Mesenchymal stem cell (in vitro differentiated cells and primary cell): ENCODE measurements around the gene PDCD11.
"Not testable (repeated sequence)": the region's sequence is repeated elsewhere in the genome, so short reads cannot be mapped to it uniquely, and the experiment has no call there.

Experiments
- DNase-seq: peaks from one replicate; pipeline ENCODE4 v3.0.0-alpha.2; 2013
- H2AFZ ChIP-seq: one replicate; pipeline ENCODE4 v1.6.1; 2013; ENCODE audit warnings: low read depth, mild to moderate bottlenecking, control low read depth, inconsistent platforms, low read length, moderate library complexity
- H2AK5ac ChIP-seq: 2 replicates; pipeline ENCODE4 v1.6.1; 2013; ENCODE audit warnings: low read length, moderate library complexity, mild to moderate bottlenecking, inconsistent platforms; ENCODE audit not compliant: severe bottlenecking
- H2BK120ac ChIP-seq: one replicate; pipeline ENCODE4 v1.6.1; 2013; ENCODE audit warnings: low read depth, mild to moderate bottlenecking, inconsistent platforms, low read length, moderate library complexity
- H2BK12ac ChIP-seq, 2 experiments: one replicate each; pipeline ENCODE4 v1.6.1; 2013; ENCODE audit warnings: inconsistent platforms in 2 of 2, low read length in 2 of 2, mild to moderate bottlenecking in 2 of 2, moderate library complexity in 2 of 2, control low read depth in 1 of 2
- H2BK15ac ChIP-seq: one replicate; pipeline ENCODE4 v1.6.1; 2013; ENCODE audit warnings: mild to moderate bottlenecking, low read depth, inconsistent platforms; ENCODE audit not compliant: poor library complexity, severe bottlenecking
- H2BK5ac ChIP-seq: 2 replicates; pipeline ENCODE4 v1.6.1; 2013; ENCODE audit warnings: low read depth, mild to moderate bottlenecking, low read length, control low read depth, inconsistent platforms; ENCODE audit not compliant: poor library complexity, severe bottlenecking
- H3K14ac ChIP-seq, 2 experiments: one replicate each; pipeline ENCODE4 v1.6.1; 2013; ENCODE audit warnings: inconsistent platforms in 2 of 2, low read length in 2 of 2, control low read depth in 1 of 2, mild to moderate bottlenecking in 1 of 2, moderate library complexity in 1 of 2
- H3K18ac ChIP-seq, 2 experiments: one replicate each; pipeline ENCODE4 v1.6.1; 2013; ENCODE audit warnings: inconsistent platforms in 2 of 2, low read length in 2 of 2, control low read depth in 1 of 2, low read depth in 1 of 2, mild to moderate bottlenecking in 1 of 2
- H3K23ac ChIP-seq, 2 experiments: one replicate each; pipeline ENCODE4 v1.6.1; 2013; ENCODE audit warnings: inconsistent platforms in 2 of 2, low read length in 2 of 2, mild to moderate bottlenecking in 2 of 2, moderate library complexity in 2 of 2, control low read depth in 1 of 2
- H3K27ac ChIP-seq: 2 replicates; pipeline ENCODE4 v1.5.1; 2013; ENCODE audit warnings: mild to moderate bottlenecking, moderate library complexity, low read length, control low read depth, inconsistent platforms; ENCODE audit not compliant: poor library complexity, severe bottlenecking
- H3K27me3 ChIP-seq, 2 experiments: 2 replicates each; pipeline versions ENCODE4 v1.6.1 to v1.7.0; 2013; ENCODE audit warnings: low read length in 2 of 2, mild to moderate bottlenecking in 2 of 2, moderate library complexity in 2 of 2, control low read depth in 1 of 2, inconsistent platforms in 1 of 2; ENCODE audit not compliant: control insufficient read depth in 1 of 2, insufficient read depth in 1 of 2
- H3K36me3 ChIP-seq, 2 experiments: 2 replicates each; pipeline versions ENCODE4 v1.6.1 to v1.7.0; 2013; ENCODE audit warnings: low read length in 2 of 2, control low read depth in 1 of 2, inconsistent platforms in 1 of 2, low read depth in 1 of 2, mild to moderate bottlenecking in 1 of 2; ENCODE audit not compliant: insufficient read depth in 2 of 2, control insufficient read depth in 1 of 2
- H3K4ac ChIP-seq, 2 experiments: one replicate each; pipeline ENCODE4 v1.6.1; 2013; ENCODE audit warnings: inconsistent platforms in 2 of 2, low read length in 2 of 2, mild to moderate bottlenecking in 2 of 2, moderate library complexity in 2 of 2, control low read depth in 1 of 2, low read depth in 1 of 2
- H3K4me1 ChIP-seq: 2 replicates; pipeline ENCODE4 v1.6.1; 2013; ENCODE audit warnings: low read depth, low read length, control low read depth; ENCODE audit not compliant: control insufficient read depth, insufficient read depth
- H3K4me2 ChIP-seq: 2 replicates; pipeline ENCODE4 v1.6.1; 2013; ENCODE audit warnings: low read length, mild to moderate bottlenecking, inconsistent platforms; ENCODE audit not compliant: poor library complexity, severe bottlenecking
- H3K4me3 ChIP-seq, 2 experiments: 2 replicates each; pipeline versions ENCODE4 v1.5.1 to v1.7.0; 2013; ENCODE audit warnings: low read length in 2 of 2, mild to moderate bottlenecking in 2 of 2, control low read depth in 1 of 2, low read depth in 1 of 2; ENCODE audit not compliant: insufficient read depth in 1 of 2
- H3K79me1 ChIP-seq: replicated peaks from 2 replicates; pipeline ENCODE4 v1.6.1; 2013; ENCODE audit warnings: mild to moderate bottlenecking, control low read depth, low read length, inconsistent platforms; ENCODE audit not compliant: poor library complexity, severe bottlenecking
- H3K9ac ChIP-seq: 2 replicates; pipeline ENCODE4 v1.7.0; 2013; ENCODE audit warnings: mild to moderate bottlenecking, low read length, moderate library complexity
- H3K9me3 ChIP-seq: 2 replicates; pipeline ENCODE4 v1.7.0; 2013; ENCODE audit warnings: mild to moderate bottlenecking, low read length; ENCODE audit not compliant: control insufficient read depth
- H4K8ac ChIP-seq: one replicate; pipeline ENCODE4 v1.6.1; 2013; ENCODE audit warnings: inconsistent platforms, mild to moderate bottlenecking, low read length, moderate library complexity
- H4K91ac ChIP-seq: one replicate; pipeline ENCODE4 v1.6.1; 2013; ENCODE audit warnings: mild to moderate bottlenecking, low read length, inconsistent platforms
- WGBS: methylation state at CpG from one replicate; pipeline ENCODE4 v1.1.7; 2013; ENCODE audit warnings: mixed read lengths; 5-methylcytosine and 5-hydroxymethylcytosine counted together

PDCD11 gene

DNA sequence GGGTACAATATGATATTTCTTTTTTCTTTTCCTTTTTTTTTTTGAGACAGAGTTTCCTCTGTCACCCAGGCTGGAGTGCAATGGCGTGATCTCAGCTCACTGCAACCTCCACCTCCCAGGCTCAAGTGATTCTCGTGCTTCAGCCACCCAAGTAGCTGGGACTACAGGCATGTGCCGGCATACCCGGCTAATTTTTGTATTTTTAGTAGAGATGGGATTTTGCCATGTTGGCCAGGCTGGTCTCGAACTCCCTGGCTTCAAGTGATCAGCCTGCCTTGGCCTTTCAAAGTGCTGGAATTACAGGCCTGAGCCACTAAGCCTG, 20.7 kb downstream of the PDCD11 start:
- DNase-seq, H2BK120ac ChIP-seq, H2BK5ac ChIP-seq, H3K9me3 ChIP-seq, H3K27ac ChIP-seq, H2AK5ac ChIP-seq, H3K4me2 ChIP-seq, H3K4ac ChIP-seq, H3K23ac ChIP-seq, H3K27me3 ChIP-seq, H2BK15ac ChIP-seq, H4K91ac ChIP-seq, H3K9ac ChIP-seq, H3K4me1 ChIP-seq, H3K14ac ChIP-seq, H2BK12ac ChIP-seq, H3K4me3 ChIP-seq, H3K18ac ChIP-seq, H2AFZ ChIP-seq, H4K8ac ChIP-seq: not testable (repeated sequence)
- peaks cover 21% of the 10 kb centered on the region for H3K79me1 ChIP-seq
- 97% methylated on average over 5 of the region's 5 CpGs for WGBS
- peaks cover 86 to 94% of the 10 kb centered on the region in 2 experiments for H3K36me3 ChIP-seq

DNA sequence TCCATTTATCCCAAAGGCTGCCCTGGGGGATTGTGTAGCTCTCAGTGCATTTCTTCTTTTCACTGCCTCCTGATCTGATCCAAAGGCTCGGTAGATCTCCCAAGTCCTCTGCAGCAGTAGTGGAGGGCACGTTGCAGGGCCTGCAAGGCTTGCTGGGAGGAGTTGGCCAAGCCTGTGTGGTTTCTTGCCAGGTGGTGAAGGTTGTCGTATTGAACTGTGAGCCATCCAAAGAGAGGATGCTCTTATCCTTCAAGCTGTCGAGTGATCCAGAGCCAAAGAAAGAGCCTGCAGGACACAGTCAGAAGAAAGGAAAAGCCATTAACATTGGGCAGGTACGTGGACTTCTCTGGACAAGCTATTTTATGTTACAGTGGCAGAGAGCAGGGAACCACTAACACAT, 21.2 kb downstream of the PDCD11 start:
- Histone ChIP-seq H4K8ac (no peak overlapping the region), H3K18ac (no peak overlapping the region), H4K91ac (no peak overlapping the region), H3K79me1 (peaks cover 24% of the 10 kb centered on the region), H3K23ac (no peak overlapping the region), H3K14ac (no peak overlapping the region), H3K4me2 (no peak overlapping the region), H2BK5ac (no peak overlapping the region), H2AK5ac (no peak overlapping the region), H2BK15ac (no peak overlapping the region), H3K9me3 (no peaks in the 10 kb centered on the region), H2BK12ac (no peak overlapping the region), H2BK120ac (no peak overlapping the region), H3K27me3 (no peaks in the 10 kb centered on the region), H3K4me3 (no peak overlapping the region), H3K27ac (no peak overlapping the region), H3K36me3 (peaks cover 83 to 94% of the 10 kb centered on the region in 2 experiments), H3K4me1 (no peaks in the 10 kb centered on the region), H3K9ac (no peak overlapping the region), H3K4ac (no peak overlapping the region), H2AFZ (no peak overlapping the region)
- DNase-seq: no peak
- WGBS: 96% methylated on average over 5 of the region's 5 CpGs

DNA sequence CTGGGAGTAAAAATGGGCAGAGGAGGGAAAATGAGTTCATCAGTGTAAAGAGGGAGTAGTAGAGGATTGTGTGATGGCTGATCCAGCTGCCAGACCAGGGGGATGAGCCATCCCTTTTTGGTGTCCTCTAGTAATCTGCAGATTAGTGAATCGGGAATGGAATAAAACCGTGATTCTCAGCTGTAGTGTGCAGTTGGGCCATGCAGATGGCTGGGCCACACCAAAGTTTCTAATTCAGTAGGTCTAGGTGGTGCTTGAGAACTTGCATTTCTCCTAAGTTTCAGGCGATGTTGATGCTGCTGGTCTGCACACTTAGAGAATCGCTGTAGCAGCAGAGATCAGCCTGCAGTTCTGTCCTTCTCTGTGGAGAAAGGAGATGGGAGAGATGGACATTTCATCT, 22.7 kb downstream of the PDCD11 start:
- WGBS: 95% methylated on average over 4 of the region's 4 CpGs
- H3K23ac ChIP-seq: no peak overlapping the region
- H3K4me1 ChIP-seq: no peaks in the 10 kb centered on the region
- no peak overlapping the region for H2BK15ac ChIP-seq
- no peak overlapping the region for H2BK5ac ChIP-seq
- H3K27ac ChIP-seq: no peak overlapping the region
- DNase-seq: no peak
- H4K91ac ChIP-seq: no peak overlapping the region
- no peak overlapping the region for H2BK120ac ChIP-seq
- no peaks in the 10 kb centered on the region for H3K9me3 ChIP-seq
- H3K18ac ChIP-seq: no peak overlapping the region
- no peak overlapping the region for H2BK12ac ChIP-seq
- no peak overlapping the region for H2AK5ac ChIP-seq
- H3K36me3 ChIP-seq: peaks cover 83 to 94% of the 10 kb centered on the region in 2 experiments
- no peak overlapping the region for H3K4ac ChIP-seq
- H3K27me3 ChIP-seq: no peaks in the 10 kb centered on the region
- no peak overlapping the region for H3K14ac ChIP-seq
- no peak overlapping the region for H3K9ac ChIP-seq
- H3K4me3 ChIP-seq: no peak overlapping the region
- no peak overlapping the region for H4K8ac ChIP-seq
- peaks cover 24% of the 10 kb centered on the region for H3K79me1 ChIP-seq
- H2AFZ ChIP-seq: no peak overlapping the region
- H3K4me2 ChIP-seq: no peak overlapping the region

DNA sequence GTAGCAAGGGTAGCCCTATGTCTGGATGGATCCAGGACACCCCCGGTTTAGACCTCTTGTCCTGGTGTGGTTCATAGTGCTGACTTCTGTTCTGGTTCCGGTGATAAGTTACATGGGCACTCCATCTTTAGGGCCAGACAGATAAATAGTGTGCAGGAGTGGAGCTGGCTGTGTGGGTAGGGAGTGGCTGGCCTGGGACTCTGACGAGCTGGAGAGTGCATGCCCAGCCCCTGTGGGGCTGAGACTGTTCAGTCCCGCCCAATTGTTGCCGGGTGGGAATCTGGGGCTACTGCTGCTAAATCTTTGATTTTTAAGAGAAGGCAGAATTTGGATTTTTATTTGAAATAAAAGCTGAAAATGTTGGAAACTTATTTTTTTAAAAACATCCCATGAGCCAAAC, 27.3 kb downstream of the PDCD11 start:
- no peaks in the 10 kb centered on the region for H3K27me3 ChIP-seq
- no peak for DNase-seq
- H3K18ac ChIP-seq: no peak overlapping the region
- H3K9ac ChIP-seq: no peak overlapping the region
- H3K9me3 ChIP-seq: no peaks in the 10 kb centered on the region
- no peak overlapping the region for H2AK5ac ChIP-seq
- no peak overlapping the region for H3K23ac ChIP-seq
- H3K36me3 ChIP-seq: peaks cover 61 to 90% of the 10 kb centered on the region in 2 experiments
- H3K4me3 ChIP-seq: no peak overlapping the region
- no peak overlapping the region for H2BK120ac ChIP-seq
- WGBS: 90% methylated on average over 5 of the region's 5 CpGs
- H2BK12ac ChIP-seq: no peak overlapping the region
- no peaks in the 10 kb centered on the region for H3K4me1 ChIP-seq
- no peak overlapping the region for H3K14ac ChIP-seq
- no peak overlapping the region for H2BK15ac ChIP-seq
- H3K27ac ChIP-seq: no peak overlapping the region
- no peak overlapping the region for H3K4me2 ChIP-seq
- H2BK5ac ChIP-seq: no peak overlapping the region
- no peak overlapping the region for H3K4ac ChIP-seq
- H2AFZ ChIP-seq: no peak overlapping the region
- no peak overlapping the region for H4K8ac ChIP-seq
- no peak overlapping the region for H4K91ac ChIP-seq
- H3K79me1 ChIP-seq: peaks cover 33% of the 10 kb centered on the region
